Endothelial cell of umbilical vein (primary cell): ENCODE measurements around the gene RARRES1. TPM values are rescaled to one million over a fixed set of nuclear protein-coding genes. Genes with fewer than 3 reads are reported as not detected.
A peak's percentile ranks its signal among the peaks of the same experiment; 100 is the strongest.

Experiments used
- BruUV-seq: library from RNA; stranded (reverse); fragments of 400-500 nt; replicated peaks from 2 replicates; lab custom pipeline; 2021; lab: Mats Ljungman, UMichigan
- CTCF ChIA-PET: fragments of 300-600, 350-600 bp; sonication (Branson Sonifier 250); formaldehyde crosslinking; loops from one replicate; lab custom pipeline; 2021; ENCODE audit warnings: antibody characterized with exemption, inconsistent platforms; lab: Charles Lee
- POLR2A ChIA-PET: fragments of 300-600, 350-600 bp; sonication (Branson Sonifier 250); formaldehyde crosslinking; loops from one replicate; lab custom pipeline; 2021; ENCODE audit warnings: antibody characterized with exemption, inconsistent platforms; lab: Charles Lee
- DNase-seq: peaks from one replicate; pipeline ENCODE4 v3.0.0-alpha.2; 2011; ENCODE audit warnings: low read depth, low spot score
- FAIRE-seq: peaks from 2 replicates; lab custom pipeline; 2011; peaks lifted over from hg19 to GRCh38; lab: Jason Lieb, UNC
- H2AFZ ChIP-seq: 2 replicates; pipeline ENCODE4 v1.6.0; 2012; ENCODE audit warnings: low read depth, low read length, control low read depth, inconsistent platforms
- H3K27ac ChIP-seq: 2 replicates; pipeline ENCODE4 v1.5.1; 2011; ENCODE audit warnings: low read depth, mild to moderate bottlenecking, control low read depth, low read length, moderate library complexity; ENCODE audit not compliant: insufficient read depth
- H3K27me3 ChIP-seq, 2 experiments: 2 replicates each; pipeline versions ENCODE4 v1.6.0 to v1.6.1; 2011; ENCODE audit warnings: low read length in 2 of 2, mixed read lengths in 1 of 2; ENCODE audit not compliant: control insufficient read depth in 2 of 2, insufficient read depth in 2 of 2
- H3K36me3 ChIP-seq, 2 experiments: 2 replicates in 1 of 2; 3 replicates in 1 of 2; pipeline ENCODE4 v1.5.1; 2011; ENCODE audit warnings: low read length in 2 of 2, mild to moderate bottlenecking in 1 of 2, moderate library complexity in 1 of 2; ENCODE audit not compliant: control insufficient read depth in 2 of 2, insufficient read depth in 2 of 2; ENCODE audit errors: extremely low read depth in 1 of 2
- H3K4me1 ChIP-seq: 3 replicates; pipeline ENCODE4 v1.5.1; 2011; ENCODE audit warnings: mild to moderate bottlenecking, low read length; ENCODE audit not compliant: control insufficient read depth, insufficient read depth; ENCODE audit errors: extremely low read depth
- H3K4me2 ChIP-seq: 2 replicates; pipeline ENCODE4 v1.6.1; 2011; ENCODE audit warnings: low read length, control low read depth, mixed read lengths; ENCODE audit not compliant: insufficient read depth
- H3K4me3 ChIP-seq, 3 experiments: fragments of 200-600 bp in 1 of 3; sonication (generic), shearing (Covaris generic) in 1 of 3; replicated peaks in 1 of 3; 2 replicates each; pipeline ENCODE4 v1.5.1; 2011 to 2016; ENCODE audit warnings: control low read depth in 3 of 3, low read length in 3 of 3, mild to moderate bottlenecking in 2 of 3, inconsistent platforms in 1 of 3, low read depth in 1 of 3, moderate library complexity in 1 of 3; ENCODE audit not compliant: insufficient read depth in 1 of 3
- H3K79me2 ChIP-seq: 2 replicates; pipeline ENCODE4 v1.6.0; 2012; ENCODE audit warnings: low read length, inconsistent platforms; ENCODE audit not compliant: control insufficient read depth, insufficient read depth
- H3K9ac ChIP-seq: replicated peaks from 2 replicates; pipeline ENCODE3; 2011; ENCODE audit warnings: low read length, control low read depth; ENCODE audit not compliant: insufficient read depth; ENCODE audit errors: extremely low read depth
- H3K9me1 ChIP-seq: replicated peaks from 3 replicates; pipeline ENCODE4 v1.6.0; 2011; ENCODE audit warnings: mild to moderate bottlenecking, low read length; ENCODE audit not compliant: control insufficient read depth, insufficient read depth; ENCODE audit errors: extremely low read depth
- H3K9me3 ChIP-seq: replicated peaks from 2 replicates; pipeline ENCODE4 v1.5.1; 2012; ENCODE audit warnings: low read length, inconsistent platforms; ENCODE audit not compliant: control insufficient read depth, insufficient read depth
- H4K20me1 ChIP-seq: replicated peaks from 2 replicates; pipeline ENCODE3; 2011; ENCODE audit warnings: mild to moderate bottlenecking, low read length; ENCODE audit not compliant: control insufficient read depth, insufficient read depth; ENCODE audit errors: extremely low read depth
- CTCF ChIP-seq, 2 donors: IDR thresholded peaks; 1 replicate in 1 of 2; 2 replicates in 1 of 2; pipeline ENCODE4 v1.5.1; 2011; ENCODE audit warnings: low read length in 2 of 2, mild to moderate bottlenecking in 2 of 2, moderate library complexity in 2 of 2, control low read depth in 1 of 2, inconsistent platforms in 1 of 2, low read depth in 1 of 2; ENCODE audit not compliant: insufficient read depth in 1 of 2; ENCODE audit errors: extremely low read depth in 1 of 2
- EZH2 ChIP-seq: IDR thresholded peaks from 2 replicates; pipeline ENCODE4 v1.6.1; 2012; ENCODE audit warnings: borderline replicate concordance, low read depth, mild to moderate bottlenecking, moderate library complexity, low read length, inconsistent platforms; ENCODE audit not compliant: severe bottlenecking
- FOS ChIP-seq: IDR thresholded peaks from 2 replicates; pipeline ENCODE4 v1.6.1; 2011; ENCODE audit warnings: mild to moderate bottlenecking, low read length, moderate library complexity, borderline replicate concordance; ENCODE audit not compliant: insufficient read depth
- GATA2 ChIP-seq: IDR thresholded peaks from 2 replicates; pipeline ENCODE4 v1.7.0; 2011; ENCODE audit warnings: low read depth, mild to moderate bottlenecking, moderate library complexity, mixed read lengths, low read length; ENCODE audit not compliant: insufficient read length, insufficient read depth
- JUN ChIP-seq: IDR thresholded peaks from 2 replicates; pipeline ENCODE4 v1.6.1; 2011; ENCODE audit warnings: borderline replicate concordance, low read depth; ENCODE audit not compliant: insufficient read length, insufficient read depth
- MAX ChIP-seq: IDR thresholded peaks from 2 replicates; pipeline ENCODE4 v1.6.1; 2011; ENCODE audit not compliant: insufficient read depth, insufficient read length
- MYC ChIP-seq: IDR thresholded peaks from one replicate; pipeline ENCODE4 v1.6.1; 2011; ENCODE audit warnings: mild to moderate bottlenecking, low read depth, low read length
- POLR2A ChIP-seq: IDR thresholded peaks from 2 replicates; pipeline ENCODE4 v1.6.1; 2012; ENCODE audit warnings: low read depth, mild to moderate bottlenecking, control low read depth, low read length
- POLR2AphosphoS5 ChIP-seq: IDR thresholded peaks from 2 replicates; pipeline ENCODE4 v1.6.1; 2012; ENCODE audit warnings: low read depth, mild to moderate bottlenecking, control low read depth, low read length, moderate library complexity; ENCODE audit not compliant: insufficient read depth
- dilution Hi-C: fragments of 300-500 bp; cut with MboI; formaldehyde crosslinking; loops from one replicate; pipeline ENCODE4 v1.15.0; 2019; ENCODE audit warnings: low sequenced_read_pairs; ENCODE audit not compliant: extremely low pct_ligation_motif_present
- intact Hi-C: fragments of 100-400 bp; cut with micrococcal nuclease; formaldehyde crosslinking; loops from one replicate; pipeline ENCODE4 v1.10.0; 2022
- polyA plus RNA-seq, 4 experiments: library from polyadenylated mRNA; depleted of rRNA in 3 of 4; stranded (reverse) in 3 of 4; unstranded in 1 of 4; fragments of >200 nt; gene quantifications; 2 replicates each; pipeline versions ENCODE4 v1.2.1 to v1.2.3, GENCODE V29; 2011 to 2012; ENCODE audit warnings: missing spikeins in 1 of 4
- total RNA-seq: library from RNA; stranded (reverse); gene quantifications from 2 replicates; pipeline ENCODE4 v1.2.3, GENCODE V29; 2021

Gene RARRES1
- total and polyA plus RNA-seq, 2 donors (not counting 3 experiments of a cell fraction or from before 2014, with no cell fraction given), result 0.98 to 1.5 TPM

- no peaks in the 10 kb centered on the region for H3K9me1 ChIP-seq
- intact Hi-C loops, result loop anchor here (1.0 to 10.0 kb wide), 5 partner anchors 10 to 1052 kb away; partner anchors contain the start of gene LXN
- H3K4me3 ChIP-seq, result no peak overlapping the region
- no peaks in the 10 kb centered on the region for H3K27me3 ChIP-seq
- H4K20me1 ChIP-seq, result no peaks in the 10 kb centered on the region
- TF ChIP-seq POLR2AphosphoS5, result no peak
- peak; percentile 97 for TF ChIP-seq MAX
- peak; percentile 48 for TF ChIP-seq FOS
- peak; percentile 95 for TF ChIP-seq MYC
- TF ChIP-seq POLR2A, result no peak
- TF ChIP-seq GATA2, result peak; percentile 38
- no peak for TF ChIP-seq EZH2
- no peak for TF ChIP-seq CTCF (IDR thresholded peaks at IDR 0.05; ENCODE audit: extremely low read depth in 1 of 2, insufficient read depth in 1 of 2, low read depth in 1 of 2, low read length in 2 of 2)
- peak; percentile 64 for TF ChIP-seq JUN
- peak overlapping the region; percentile 23 for H3K4me2 ChIP-seq
- no peaks in the 10 kb centered on the region for H3K79me2 ChIP-seq
- H3K9ac ChIP-seq, result peak overlapping the region; percentile 7
- dilution Hi-C loops, result no loop called here
- peak; percentile 99 for DNase-seq
- H3K27ac ChIP-seq, result peak overlapping the region; percentile 59
- H2AFZ ChIP-seq, result peak overlapping the region; percentile 19
- peak; percentile 96 for FAIRE-seq
- H3K9me3 ChIP-seq, result no peaks in the 10 kb centered on the region
- H3K4me1 ChIP-seq, result peaks cover 47% of the 10 kb centered on the region
- BruUV-seq, result no TSS peak
- ChIA-PET POLR2A (interaction anchor here (0.7 to 1.5 kb wide), 5 partner anchors 10 to 66 kb away, joined by 3 to 4 read pairs (median 3); partner anchors contain the start of gene LXN), CTCF (interaction anchor here (1.1 to 3.8 kb wide), 9 partner anchors 9 to 81 kb away, joined by 3 to 29 read pairs (median 12); partner anchors contain the start of genes GFM1 and LXN)
- H3K36me3 ChIP-seq, result no peaks in the 10 kb centered on the region
These were observed 19.2 kb downstream of the RARRES1 start for GRCh38 chr3:158713094-158713499.
